Stimulated activated CD4-positive, alpha-beta T cell treated with anti-CD3 and anti-CD28 coated beads, TNF-alpha, amount 100 ng/mL, for 4 hours (primary cell): ENCODE data around the gene SMARCA1.

Experiments
- DNase-seq, 3 experiments: peaks; one replicate each; pipeline ENCODE4 v3.0.0-alpha.2; 2020; ENCODE audit warnings: low read depth in 3 of 3

SMARCA1 gene

GRCh38 chrX:129462707-129463106 is 60.6 kb downstream of the SMARCA1 start:
- no peak for DNase-seq

- no peak for DNase-seq
These were observed 61.4 kb downstream of the SMARCA1 start for GRCh38 chrX:129461801-129462456.

GRCh38 chrX:129452523-129452922 is 70.8 kb downstream of the SMARCA1 start:
- DNase-seq = no peak

- DNase-seq = no peak
These were observed 73.2 kb downstream of the SMARCA1 start for GRCh38 chrX:129450123-129450522.

- no peak for DNase-seq
These were observed 74.1 kb downstream of the SMARCA1 start for GRCh38 chrX:129449148-129449547.

- no peak for DNase-seq
These were observed 77.9 kb downstream of the SMARCA1 start for GRCh38 chrX:129445436-129445835.

- no peak for DNase-seq
These were observed 89.3 kb downstream of the SMARCA1 start for GRCh38 chrX:129433945-129434344.

GRCh38 chrX:129433461-129433860 is 89.8 kb downstream of the SMARCA1 start:
- DNase-seq = no peak

- DNase-seq = no peak
These were observed 96.0 kb downstream of the SMARCA1 start for GRCh38 chrX:129427267-129427666.

GRCh38 chrX:129423191-129423590 is 100.1 kb downstream of the SMARCA1 start:
- DNase-seq = no peak

- no peak for DNase-seq
These were observed 118.7 kb downstream of the SMARCA1 start for GRCh38 chrX:129404670-129405008.

- no peak for DNase-seq
These were observed 119.2 kb downstream of the SMARCA1 start for GRCh38 chrX:129403974-129404669.
